C4-2B (cell line): ENCODE results near the gene SLC2A11.

Source experiments
- CTCF ChIP-seq: fragments of 450-650 bp; conservative IDR thresholded peaks from 2 replicates; pipeline ENCODE4 v1.5.1; 2017; ENCODE audit warnings: mild to moderate bottlenecking
- ZFX ChIP-seq: fragments of 450-650 bp; IDR thresholded peaks from 2 replicates; pipeline ENCODE4 v1.6.1; 2017

GRCh38 chr22:23874871-23875270 is 17.2 kb downstream of the SLC2A11 start:
- TF ChIP-seq CTCF (no peak), ZFX (no peak)
